SK-N-SH (cell line): ENCODE measurements around the gene ABHD8.

Experiments used
- CTCF ChIP-seq: fragments of 200-600 bp; sonication (generic); IDR thresholded peaks from 2 replicates; pipeline ENCODE4 v1.6.1; 2017; ENCODE audit warnings: antibody characterized with exemption, mild to moderate bottlenecking, moderate library complexity
- GATA2 ChIP-seq: sonication (generic); formaldehyde crosslinking; IDR thresholded peaks from 2 replicates; pipeline ENCODE4 v1.5.0; 2020; ENCODE audit warnings: mild to moderate bottlenecking, missing genetic modification reagents
- NRF1 ChIP-seq: IDR thresholded peaks from 2 replicates; pipeline ENCODE4 v1.6.1; 2012; ENCODE audit warnings: low read depth, mild to moderate bottlenecking, low read length
- RAD21 ChIP-seq: IDR thresholded peaks from 2 replicates; pipeline ENCODE4 v1.6.1; 2012; ENCODE audit warnings: mild to moderate bottlenecking, low read length
- TEAD4 ChIP-seq: IDR thresholded peaks from 2 replicates; pipeline ENCODE4 v1.4.0; 2012; ENCODE audit warnings: mild to moderate bottlenecking, borderline replicate concordance; ENCODE audit not compliant: insufficient read depth

DNA sequence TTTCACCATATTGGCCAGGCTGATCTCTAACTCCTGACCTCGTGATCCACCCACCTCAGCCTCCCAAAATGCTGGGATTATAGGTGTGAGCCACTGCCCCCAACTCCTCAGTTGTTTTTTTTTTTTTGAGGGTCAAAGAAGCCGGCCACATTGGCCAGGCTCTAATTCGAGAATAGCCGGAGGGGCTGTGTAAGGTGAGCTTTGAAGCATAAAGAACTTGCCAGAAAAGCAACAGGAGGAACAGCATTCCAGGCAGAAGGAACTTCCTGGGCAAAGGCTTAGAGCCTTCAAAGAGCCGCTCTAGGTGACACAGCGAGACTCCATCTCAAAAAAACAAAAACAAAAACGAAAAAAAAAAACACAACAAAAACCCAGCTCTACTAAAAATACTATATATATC is 37.2 kb downstream of the ABHD8 start:
- TF ChIP-seq CTCF (no peak), RAD21 (no peak), GATA2 (CRISPR knock-in tag) (no peak), TEAD4 (no peak), NRF1 (no peak)
